ENCODE results near the gene WWC2. TPM values are rescaled to one million over a fixed set of nuclear protein-coding genes. Genes with fewer than 3 reads are reported as not detected.
"Not testable (repeated sequence)": the region's sequence is repeated elsewhere in the genome, so short reads cannot be mapped to it uniquely, and the experiment has no call there.

Gene WWC2
- total RNA-seq, 1 experiment from 2014 or later = 82.8 TPM

DNA sequence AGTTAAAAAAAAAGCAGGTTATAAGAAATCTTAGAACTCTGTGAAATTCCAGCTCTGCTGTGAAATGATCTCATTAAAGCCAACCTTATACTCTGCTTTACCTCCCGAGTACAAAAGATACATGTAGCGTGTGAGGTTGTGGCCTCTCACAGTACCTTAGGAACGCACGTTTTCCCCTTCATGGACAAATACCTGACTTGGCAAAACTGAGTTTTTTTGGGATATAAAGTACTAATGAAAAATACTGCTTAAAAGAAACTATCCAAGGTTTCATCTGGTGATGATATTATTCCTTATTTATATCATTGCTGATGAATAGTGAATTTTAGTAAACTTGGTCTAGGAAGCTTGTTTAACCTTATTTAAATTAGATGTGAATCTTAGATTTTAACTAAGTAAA is 48.9 kb downstream of the WWC2 start:
- no peak for DNase-seq (ENCODE audit: low spot score)
- no peak overlapping the region for H3K27ac ChIP-seq (ENCODE audit: low read depth, low read length, poor library complexity, severe bottlenecking)
- H3K4me3 ChIP-seq (ENCODE audit: low read depth, low read length, poor library complexity, severe bottlenecking) = no peak overlapping the region
- CTCF ChIA-PET = no interaction called here
- peaks cover 51% of the 10 kb centered on the region for H3K4me1 ChIP-seq (ENCODE audit: insufficient read depth, low read length, poor library complexity, severe bottlenecking)
- POLR2A ChIA-PET (ENCODE audit: low non-redundant PET) = no interaction called here
- H3K9me3 ChIP-seq (ENCODE audit: low read depth, low read length, poor library complexity, severe bottlenecking) = no peaks in the 10 kb centered on the region
- BruUV-seq (replicated peaks) = no TSS peak
- TF ChIP-seq, protein P1, sequence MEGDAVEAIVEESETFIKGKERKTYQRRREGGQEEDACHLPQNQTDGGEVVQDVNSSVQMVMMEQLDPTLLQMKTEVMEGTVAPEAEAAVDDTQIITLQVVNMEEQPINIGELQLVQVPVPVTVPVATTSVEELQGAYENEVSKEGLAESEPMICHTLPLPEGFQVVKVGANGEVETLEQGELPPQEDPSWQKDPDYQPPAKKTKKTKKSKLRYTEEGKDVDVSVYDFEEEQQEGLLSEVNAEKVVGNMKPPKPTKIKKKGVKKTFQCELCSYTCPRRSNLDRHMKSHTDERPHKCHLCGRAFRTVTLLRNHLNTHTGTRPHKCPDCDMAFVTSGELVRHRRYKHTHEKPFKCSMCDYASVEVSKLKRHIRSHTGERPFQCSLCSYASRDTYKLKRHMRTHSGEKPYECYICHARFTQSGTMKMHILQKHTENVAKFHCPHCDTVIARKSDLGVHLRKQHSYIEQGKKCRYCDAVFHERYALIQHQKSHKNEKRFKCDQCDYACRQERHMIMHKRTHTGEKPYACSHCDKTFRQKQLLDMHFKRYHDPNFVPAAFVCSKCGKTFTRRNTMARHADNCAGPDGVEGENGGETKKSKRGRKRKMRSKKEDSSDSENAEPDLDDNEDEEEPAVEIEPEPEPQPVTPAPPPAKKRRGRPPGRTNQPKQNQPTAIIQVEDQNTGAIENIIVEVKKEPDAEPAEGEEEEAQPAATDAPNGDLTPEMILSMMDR (conservative IDR thresholded peaks at IDR 0.05; ENCODE audit: low read depth, low read length) = no peak
- no peak for TF ChIP-seq EZH2 (IDR thresholded peaks at IDR 0.05; ENCODE audit: borderline replicate concordance, low read depth, low read length, poor library complexity, severe bottlenecking)
- intact Hi-C loops (cut with micrococcal nuclease; ENCODE audit: unreplicated experiment) = no loop called here
- no peaks in the 10 kb centered on the region for H3K27me3 ChIP-seq (replicated peaks; ENCODE audit: insufficient read depth, low read depth, low read length, poor library complexity)
- H3K36me3 ChIP-seq (ENCODE audit: insufficient read depth, low read length, poor library complexity, severe bottlenecking) = no peaks in the 10 kb centered on the region

- Histone ChIP-seq H3K4me1 (ENCODE audit: insufficient read depth, low read length, poor library complexity, severe bottlenecking) (peaks cover 42% of the 10 kb centered on the region), H3K4me3 (ENCODE audit: low read depth, low read length, poor library complexity, severe bottlenecking) (no peak overlapping the region), H3K9me3 (ENCODE audit: low read depth, low read length, poor library complexity, severe bottlenecking) (no peaks in the 10 kb centered on the region), H3K27me3 (replicated peaks; ENCODE audit: insufficient read depth, low read depth, low read length, poor library complexity) (no peaks in the 10 kb centered on the region), H3K36me3 (ENCODE audit: insufficient read depth, low read length, poor library complexity, severe bottlenecking) (no peaks in the 10 kb centered on the region), H3K27ac (ENCODE audit: low read depth, low read length, poor library complexity, severe bottlenecking) (no peak overlapping the region)
- ChIA-PET POLR2A (ENCODE audit: low non-redundant PET) (no interaction called here), CTCF (interaction anchor here (0.6 kb wide), 1 partner anchor 18 kb away, joined by 3 read pairs; no protein-coding TSS in a partner anchor)
- BruUV-seq (replicated peaks) = no TSS peak
- no peak for DNase-seq (ENCODE audit: low spot score)
- intact Hi-C loops (cut with micrococcal nuclease; ENCODE audit: unreplicated experiment) = no loop called here
- TF ChIP-seq EZH2 (IDR thresholded peaks at IDR 0.05; ENCODE audit: borderline replicate concordance, low read depth, low read length, poor library complexity, severe bottlenecking) = no peak
- TF ChIP-seq, protein P1 (conservative IDR thresholded peaks at IDR 0.05; ENCODE audit: low read depth, low read length) = no peak
These were observed 50.8 kb downstream of the WWC2 start for GRCh38 chr4:183149616-183150539.

DNA sequence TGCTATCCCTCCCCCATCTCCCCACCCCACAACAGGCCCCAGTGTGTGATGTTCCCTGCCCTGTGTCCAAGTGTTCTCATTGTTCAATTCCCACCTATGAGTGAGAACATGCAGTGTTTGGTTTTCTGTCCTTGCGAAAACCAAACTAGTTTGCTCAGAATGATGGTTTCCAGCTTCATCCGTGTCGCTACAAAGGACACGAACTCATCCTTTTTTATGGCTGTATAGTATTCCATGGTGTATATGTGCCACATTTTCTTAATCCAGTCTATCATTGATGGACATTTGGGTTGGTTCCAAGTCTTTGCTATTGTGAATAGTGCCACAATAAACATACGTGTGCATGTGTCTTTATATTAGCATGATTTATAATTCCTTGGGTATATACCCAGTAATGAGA is 51.6 kb downstream of the WWC2 start:
- H3K4me3 ChIP-seq (ENCODE audit: low read depth, low read length, poor library complexity, severe bottlenecking); H3K36me3 ChIP-seq (ENCODE audit: insufficient read depth, low read length, poor library complexity, severe bottlenecking); intact Hi-C loops (cut with micrococcal nuclease; ENCODE audit: unreplicated experiment); H3K27ac ChIP-seq (ENCODE audit: low read depth, low read length, poor library complexity, severe bottlenecking); POLR2A ChIA-PET (ENCODE audit: low non-redundant PET); BruUV-seq (replicated peaks); CTCF ChIA-PET; DNase-seq (ENCODE audit: low spot score); H3K27me3 ChIP-seq (replicated peaks; ENCODE audit: insufficient read depth, low read depth, low read length, poor library complexity); H3K9me3 ChIP-seq (ENCODE audit: low read depth, low read length, poor library complexity, severe bottlenecking): not testable (repeated sequence)
- H3K4me1 ChIP-seq (ENCODE audit: insufficient read depth, low read length, poor library complexity, severe bottlenecking) = peaks cover 39% of the 10 kb centered on the region

- H3K4me3 ChIP-seq (ENCODE audit: low read depth, low read length, poor library complexity, severe bottlenecking); DNase-seq (ENCODE audit: low spot score); H3K27ac ChIP-seq (ENCODE audit: low read depth, low read length, poor library complexity, severe bottlenecking); H3K9me3 ChIP-seq (ENCODE audit: low read depth, low read length, poor library complexity, severe bottlenecking); H3K27me3 ChIP-seq (replicated peaks; ENCODE audit: insufficient read depth, low read depth, low read length, poor library complexity); intact Hi-C loops (cut with micrococcal nuclease; ENCODE audit: unreplicated experiment); BruUV-seq (replicated peaks); POLR2A ChIA-PET (ENCODE audit: low non-redundant PET); H3K36me3 ChIP-seq (ENCODE audit: insufficient read depth, low read length, poor library complexity, severe bottlenecking); CTCF ChIA-PET: not testable (repeated sequence)
- peaks cover 23% of the 10 kb centered on the region for H3K4me1 ChIP-seq (ENCODE audit: insufficient read depth, low read length, poor library complexity, severe bottlenecking)
These were observed 53.2 kb downstream of the WWC2 start for GRCh38 chr4:183152232-183152631.
